ENCODE results near the gene PMM1.
A peak's percentile ranks its signal among the peaks of the same experiment; 100 is the strongest.

The PMM1 gene

GRCh38 chr22:41537203-41537602, 52.4 kb downstream of the PMM1 start:
- no peak for DNase-seq (ENCODE audit: low spot score)

DNA sequence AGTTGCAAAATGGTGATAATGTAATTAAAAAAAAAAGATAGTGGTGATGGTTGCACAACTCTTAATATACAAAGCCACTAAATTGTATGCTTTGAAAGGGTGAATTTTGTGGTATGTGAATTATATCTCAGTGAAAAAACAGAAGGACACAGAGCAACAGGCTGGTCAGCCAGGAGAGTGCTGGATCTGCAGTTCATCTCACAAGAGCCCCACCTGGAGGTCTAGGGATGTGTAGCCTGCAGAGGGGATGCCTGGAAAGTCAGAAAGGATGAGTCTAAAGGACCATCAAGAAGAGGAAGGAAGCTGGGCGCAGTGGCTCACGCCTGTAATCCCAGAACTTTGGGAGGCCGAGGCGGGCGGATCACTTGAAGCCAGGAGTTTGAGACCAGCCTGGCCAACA, 54.4 kb downstream of the PMM1 start:
- DNase-seq (ENCODE audit: low spot score), result no peak

DNA sequence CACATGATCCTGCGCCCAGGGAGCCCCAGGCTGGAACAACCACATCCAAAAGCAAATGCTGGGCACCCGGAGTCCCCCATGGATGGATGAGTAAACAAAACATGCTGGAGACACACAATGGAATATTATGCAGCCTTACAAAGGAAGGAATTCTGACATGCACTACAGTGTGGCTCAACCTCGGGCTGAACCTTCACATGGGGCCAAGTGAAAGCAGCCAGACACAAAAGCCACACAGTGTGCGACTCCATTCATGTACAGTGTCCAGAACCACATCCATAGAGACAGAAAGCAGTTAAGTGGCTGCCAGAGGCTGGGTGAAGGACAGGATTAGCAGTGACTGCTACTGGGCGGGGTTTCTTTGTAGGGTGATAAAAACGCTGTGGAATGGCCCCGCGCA, 55.4 kb downstream of the PMM1 start:
- DNase-seq (ENCODE audit: low spot score), result no peak

- DNase-seq (ENCODE audit: low spot score), result peak; percentile 55
These were observed 56.5 kb downstream of the PMM1 start for GRCh38 chr22:41532908-41533825.

DNA sequence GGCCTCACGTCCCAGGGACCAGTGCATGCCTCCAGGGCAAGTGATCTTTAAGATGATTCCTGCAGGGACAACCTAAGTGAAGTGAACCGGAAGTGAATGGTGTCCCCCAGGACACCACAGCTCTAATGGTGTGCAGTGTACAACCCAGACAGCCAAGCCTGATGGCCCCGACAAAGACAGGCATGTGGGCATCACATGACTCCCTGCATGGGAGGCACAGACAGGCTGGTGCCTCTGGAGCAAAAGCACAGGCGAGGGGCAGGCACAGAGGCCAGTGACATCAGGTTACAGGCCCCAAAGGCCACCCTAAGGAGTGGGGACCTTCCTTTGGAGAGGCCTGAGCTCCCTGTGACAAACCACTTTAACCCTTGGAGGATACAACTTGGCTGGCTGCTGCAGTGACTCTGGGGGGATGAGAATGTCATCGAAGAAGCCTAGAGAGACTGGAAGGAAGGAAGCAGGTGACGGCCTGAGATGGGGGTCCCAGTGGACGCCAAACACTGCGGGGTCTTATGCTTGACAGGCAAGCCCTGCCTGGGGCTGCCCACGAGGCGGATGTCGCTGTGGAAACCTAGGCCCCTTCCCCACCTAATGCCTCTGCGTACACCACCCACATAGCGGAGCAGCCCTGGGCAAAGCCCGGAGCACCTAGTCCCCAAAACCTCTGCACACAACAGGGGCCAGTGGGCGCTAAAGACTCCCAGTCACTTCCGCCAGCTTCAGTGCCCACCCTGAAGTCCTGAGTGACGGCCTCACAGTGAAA, 57.7 kb downstream of the PMM1 start:
- no peak for DNase-seq (ENCODE audit: low spot score)

- DNase-seq (ENCODE audit: low spot score), result no peak
These were observed 58.5 kb downstream of the PMM1 start for GRCh38 chr22:41530890-41531714.

DNA sequence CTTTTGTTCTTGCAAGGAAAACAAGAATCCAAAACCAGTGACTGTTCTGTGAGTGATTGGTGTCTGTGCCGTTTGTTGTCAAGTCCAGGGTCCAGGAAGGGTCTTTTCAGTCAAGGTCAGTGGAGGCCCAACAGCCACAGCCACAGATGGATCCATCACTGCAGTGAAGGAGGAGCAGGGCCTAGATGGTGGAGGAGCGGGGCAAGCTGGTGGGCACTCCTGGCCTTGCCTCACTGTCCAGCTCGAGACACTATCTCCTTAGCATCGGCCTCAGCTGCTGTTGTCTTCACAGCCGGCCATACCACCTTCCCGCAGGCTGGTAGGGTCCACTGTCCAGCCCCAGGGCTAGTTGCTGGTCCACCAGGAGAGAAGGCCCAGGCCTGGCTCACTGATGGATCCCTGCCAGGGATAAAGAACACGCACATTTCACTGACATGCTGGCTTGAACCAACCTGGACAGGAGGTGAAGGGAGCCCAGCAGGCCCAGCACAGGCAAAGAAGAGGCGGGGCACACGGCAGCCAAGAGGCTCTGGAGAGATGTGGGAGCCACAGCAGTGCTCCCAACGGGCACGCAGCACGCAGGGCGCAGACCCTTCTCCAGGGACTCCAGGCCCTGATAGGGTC, 60.6 kb downstream of the PMM1 start:
- DNase-seq (ENCODE audit: low spot score), result no peak

DNA sequence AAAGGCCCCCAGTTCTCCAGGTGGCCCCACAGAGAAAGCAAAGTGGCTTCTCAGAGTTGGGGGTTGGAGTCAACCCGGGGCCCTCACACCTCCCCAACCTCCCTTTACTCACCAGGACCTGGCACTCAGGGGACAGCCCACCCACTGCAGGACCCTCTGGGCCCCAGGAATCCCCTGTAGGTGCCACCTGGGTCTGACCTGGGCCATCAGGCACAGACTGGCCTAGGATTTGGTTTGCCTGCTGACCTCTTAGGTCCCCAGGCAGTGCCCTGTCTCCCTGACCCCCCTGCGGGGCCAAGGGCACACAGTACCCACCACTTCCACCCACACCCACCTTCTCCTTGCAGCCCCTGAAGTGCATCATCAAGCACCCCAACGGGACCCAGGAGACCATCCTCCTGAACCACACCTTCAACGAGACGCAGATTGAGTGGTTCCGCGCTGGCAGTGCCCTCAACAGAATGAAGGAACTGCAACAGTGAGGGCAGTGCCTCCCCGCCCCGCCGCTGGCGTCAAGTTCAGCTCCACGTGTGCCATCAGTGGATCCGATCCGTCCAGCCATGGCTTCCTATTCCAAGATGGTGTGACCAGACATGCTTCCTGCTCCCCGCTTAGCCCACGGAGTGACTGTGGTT, 61.4 kb downstream of the PMM1 start:
- DNase-seq (ENCODE audit: low spot score), result no peak

Measured in kidney capillary endothelial cell (primary cell).